HK-2 (cell line): ENCODE data around the gene QDPR.

Source experiments
- DNase-seq: peaks from one replicate; pipeline ENCODE4 v3.0.0-alpha.2; 2018; ENCODE audit not compliant: unreplicated experiment

QDPR gene

GRCh38 chr4:17528551-17529165 lies 16.8 kb upstream of the QDPR start:
- no peak for DNase-seq

- no peak for DNase-seq
These were observed 15.0 kb upstream of the QDPR start for GRCh38 chr4:17526695-17527477.

GRCh38 chr4:17523662-17524061 lies 11.8 kb upstream of the QDPR start:
- no peak for DNase-seq

- DNase-seq, result no peak
These were observed 9.7 kb upstream of the QDPR start for GRCh38 chr4:17521595-17521994.

GRCh38 chr4:17517664-17518063 lies 5.8 kb upstream of the QDPR start:
- DNase-seq, result no peak

GRCh38 chr4:17516980-17517379 lies 5.1 kb upstream of the QDPR start:
- DNase-seq, result no peak

- no peak for DNase-seq
These were observed 3.8 kb upstream of the QDPR start for GRCh38 chr4:17515445-17516407.

GRCh38 chr4:17514865-17515264 lies 3.0 kb upstream of the QDPR start, which contains the start of gene CLRN2:
Gene CLRN2 (plus strand): TSS chr4:17515165. CDS start chr4:17515267, 102 bp downstream.
- DNase-seq, result no peak

GRCh38 chr4:17512973-17513665 lies 1.2 kb upstream of the QDPR start:
- DNase-seq, result no peak

- DNase-seq, result no peak
These were observed 361 bp downstream of the QDPR start for GRCh38 chr4:17511509-17511949.

- DNase-seq, result no peak
These were observed 839 bp downstream of the QDPR start for GRCh38 chr4:17511051-17511450.

- DNase-seq, result no peak
These were observed 1.3 kb downstream of the QDPR start for GRCh38 chr4:17510582-17510981.

GRCh38 chr4:17504081-17504480 lies 7.8 kb downstream of the QDPR start:
- no peak for DNase-seq

GRCh38 chr4:17502756-17503155 lies 9.1 kb downstream of the QDPR start:
- DNase-seq, result peak; percentile 23

GRCh38 chr4:17500574-17500973 lies 11.3 kb downstream of the QDPR start:
- no peak for DNase-seq

GRCh38 chr4:17497890-17498523 lies 13.9 kb downstream of the QDPR start:
- DNase-seq, result no peak

GRCh38 chr4:17494258-17495190 lies 17.4 kb downstream of the QDPR start:
- peak; percentile 70 for DNase-seq

GRCh38 chr4:17493619-17494018 lies 18.3 kb downstream of the QDPR start:
- DNase-seq, result no peak

GRCh38 chr4:17492876-17493275 lies 19.0 kb downstream of the QDPR start:
- DNase-seq, result no peak
